GM23338 (cell line): ENCODE measurements around the gene ITGA7.

Experiments used
- CTCF ChIP-seq, 2 experiments: fragments of 200-600 bp in 1 of 2; sonication (generic) in 1 of 2; conservative IDR thresholded peaks; 2 replicates each; pipeline versions ENCODE4 v1.5.1 to v1.6.1; 2016 to 2017; ENCODE audit warnings: antibody characterized with exemption in 2 of 2, low read depth in 2 of 2, mild to moderate bottlenecking in 2 of 2, moderate library complexity in 1 of 2
- EZH2 ChIP-seq: fragments of 200-600 bp; sonication (generic); IDR thresholded peaks from one replicate; pipeline ENCODE4 v1.8.0; 2017; ENCODE audit warnings: antibody characterized with exemption, mild to moderate bottlenecking, low read depth; ENCODE audit not compliant: unreplicated experiment
- POLR2AphosphoS5 ChIP-seq: IDR thresholded peaks from 2 replicates; pipeline ENCODE4 v1.6.1; 2016; ENCODE audit warnings: antibody characterized with exemption, low read depth

GRCh38 chr12:55715169-55715764 is 7.6 kb upstream of the ITGA7 start:
- TF ChIP-seq CTCF (conservative IDR thresholded peaks at IDR 0.05; ENCODE audit: low read depth in 2 of 2) (no peak), EZH2 (no peak), POLR2AphosphoS5 (no peak)
